GM18867 (cell line): ENCODE measurements around the gene PCDHGA5.
"Not testable (repeated sequence)": the region's sequence is repeated elsewhere in the genome, so short reads cannot be mapped to it uniquely, and the experiment has no call there.

Experiments used
- ATAC-seq: cut with Tn5 transposase; IDR thresholded peaks from one replicate; pipeline ENCODE4 v1.9.1; 2021; ENCODE audit warnings: mild to moderate bottlenecking, moderate library complexity; ENCODE audit not compliant: unreplicated experiment

PCDHGA5 gene

GRCh38 chr5:141349917-141350619 is 13.9 kb upstream of the PCDHGA5 start, which contains the start of gene PCDHGB1:
TSS of gene PCDHGB1 (plus strand) at chr5:141350099. CDS start at chr5:141350261, 162 bp downstream.
- peak; percentile 96 for ATAC-seq

- no peak for ATAC-seq
These were observed 12.4 kb upstream of the PCDHGA5 start for GRCh38 chr5:141351591-141351990.

- no peak for ATAC-seq
These were observed 9.0 kb upstream of the PCDHGA5 start, which contains the start of gene PCDHGA4 for GRCh38 chr5:141354900-141355469. TSS of gene PCDHGA4 (plus strand) at chr5:141355021. CDS start at chr5:141355108, 87 bp downstream.

GRCh38 chr5:141355641-141356040 is 8.3 kb upstream of the PCDHGA5 start:
- no peak for ATAC-seq

GRCh38 chr5:141356133-141356532 is 7.8 kb upstream of the PCDHGA5 start:
- no peak for ATAC-seq

GRCh38 chr5:141356950-141357349 is 7.0 kb upstream of the PCDHGA5 start:
- ATAC-seq = no peak

- no peak for ATAC-seq
These were observed 4.1 kb upstream of the PCDHGA5 start, which contains the start of gene PCDHGB2 for GRCh38 chr5:141359790-141360426. TSS of gene PCDHGB2 (plus strand) at chr5:141359994. CDS start at chr5:141360136, 142 bp downstream.

GRCh38 chr5:141360685-141361084 is 3.3 kb upstream of the PCDHGA5 start:
- no peak for ATAC-seq

- ATAC-seq = no peak
These were observed 1.2 kb upstream of the PCDHGA5 start for GRCh38 chr5:141362719-141363118.

GRCh38 chr5:141366016-141366896 is 2.3 kb downstream of the PCDHGA5 start:
- no peak for ATAC-seq

- ATAC-seq = peak; percentile 95
These were observed 6.3 kb downstream of the PCDHGA5 start, which contains the start of gene PCDHGB3 for GRCh38 chr5:141369994-141370848. TSS of gene PCDHGB3 (plus strand) at chr5:141370242. CDS start at chr5:141370395, 153 bp downstream.

GRCh38 chr5:141371572-141372475 is 7.9 kb downstream of the PCDHGA5 start:
- ATAC-seq = no peak

- no peak for ATAC-seq
These were observed 9.8 kb downstream of the PCDHGA5 start, which contains the start of gene PCDHGA6 for GRCh38 chr5:141373673-141374317. TSS of gene PCDHGA6 (plus strand) at chr5:141373891. CDS start at chr5:141374084, 193 bp downstream.

- ATAC-seq = no peak
These were observed 10.7 kb downstream of the PCDHGA5 start for GRCh38 chr5:141374627-141375026.

- ATAC-seq = not testable (repeated sequence)
These were observed 11.6 kb downstream of the PCDHGA5 start for GRCh38 chr5:141375444-141376155.

- ATAC-seq = no peak
These were observed 18.7 kb downstream of the PCDHGA5 start, which contains the start of gene PCDHGA7 for GRCh38 chr5:141382469-141383294. TSS of gene PCDHGA7 (plus strand) at chr5:141382742. CDS start at chr5:141382900, 158 bp downstream.
